Globus pallidus (tissue), 1 donor: Measurements from ENCODE around the gene ACVR2A.

Experiments used
- DNase-seq: peaks from one replicate; pipeline ENCODE4 v3.0.0-alpha.2; 2015; ENCODE audit warnings: low spot score

The ACVR2A gene

GRCh38 chr2:147855316-147855715, 10.5 kb downstream of the ACVR2A start:
- no peak for DNase-seq

- no peak for DNase-seq
Measured at GRCh38 chr2:147855977-147856376, 11.1 kb downstream of the ACVR2A start.

- DNase-seq: no peak
Measured at GRCh38 chr2:147860009-147860408, 15.2 kb downstream of the ACVR2A start.

GRCh38 chr2:147862859-147863516, 18.2 kb downstream of the ACVR2A start:
- no peak for DNase-seq

GRCh38 chr2:147863835-147864234, 19.0 kb downstream of the ACVR2A start:
- DNase-seq: no peak

GRCh38 chr2:147865560-147865959, 20.7 kb downstream of the ACVR2A start:
- no peak for DNase-seq

GRCh38 chr2:147867050-147867449, 22.2 kb downstream of the ACVR2A start:
- DNase-seq: no peak

GRCh38 chr2:147869934-147870333, 25.1 kb downstream of the ACVR2A start:
- DNase-seq: no peak

GRCh38 chr2:147872967-147873366, 28.1 kb downstream of the ACVR2A start:
- DNase-seq: no peak

- no peak for DNase-seq
Measured at GRCh38 chr2:147873859-147874483, 29.1 kb downstream of the ACVR2A start.

GRCh38 chr2:147879846-147880245, 35.0 kb downstream of the ACVR2A start:
- DNase-seq: no peak

- no peak for DNase-seq
Measured at GRCh38 chr2:147882631-147883030, 37.8 kb downstream of the ACVR2A start.

GRCh38 chr2:147884830-147885229, 40.0 kb downstream of the ACVR2A start:
- DNase-seq: no peak

GRCh38 chr2:147886136-147886535, 41.3 kb downstream of the ACVR2A start:
- no peak for DNase-seq

- DNase-seq: no peak
Measured at GRCh38 chr2:147888680-147889079, 43.9 kb downstream of the ACVR2A start.

GRCh38 chr2:147904051-147904450, 59.2 kb downstream of the ACVR2A start:
- no peak for DNase-seq

- no peak for DNase-seq
Measured at GRCh38 chr2:147909178-147909577, 64.3 kb downstream of the ACVR2A start.

GRCh38 chr2:147910990-147911473, 66.2 kb downstream of the ACVR2A start:
- peak; percentile 70 for DNase-seq

- DNase-seq: peak; percentile 40
Measured at GRCh38 chr2:147913701-147914480, 69.1 kb downstream of the ACVR2A start.

GRCh38 chr2:147916067-147916466, 71.2 kb downstream of the ACVR2A start:
- DNase-seq: no peak

GRCh38 chr2:147916723-147917122, 71.9 kb downstream of the ACVR2A start:
- DNase-seq: no peak

GRCh38 chr2:147917161-147917560, 72.3 kb downstream of the ACVR2A start:
- no peak for DNase-seq

- DNase-seq: no peak
Measured at GRCh38 chr2:147923846-147924245, 79.0 kb downstream of the ACVR2A start.
